Muscle layer of colon (tissue), 2 donors: ENCODE measurements around the gene MGMT.

Experiments used
- H3K27ac ChIP-seq: one replicate; pipeline ENCODE4 v1.7.0; 2013; ENCODE audit warnings: low read depth, mild to moderate bottlenecking, low read length, moderate library complexity
- H3K27me3 ChIP-seq, 2 donors: one replicate each; pipeline ENCODE4 v1.7.0; 2013; ENCODE audit warnings: low read length in 2 of 2, mild to moderate bottlenecking in 2 of 2; ENCODE audit not compliant: insufficient read depth in 2 of 2, control insufficient read depth in 1 of 2
- H3K36me3 ChIP-seq: one replicate; pipeline ENCODE4 v1.7.0; 2013; ENCODE audit warnings: mild to moderate bottlenecking, low read length; ENCODE audit not compliant: insufficient read depth
- H3K4me1 ChIP-seq: one replicate; pipeline ENCODE4 v1.7.0; 2013; ENCODE audit warnings: mild to moderate bottlenecking, low read length; ENCODE audit not compliant: insufficient read depth
- H3K4me3 ChIP-seq, 2 donors: one replicate each; pipeline ENCODE4 v1.7.0; 2013; ENCODE audit warnings: low read length in 2 of 2, low read depth in 1 of 2, mild to moderate bottlenecking in 1 of 2, moderate library complexity in 1 of 2
- H3K9ac ChIP-seq: one replicate; pipeline ENCODE4 v1.7.0; 2013; ENCODE audit warnings: low read length
- H3K9me3 ChIP-seq: one replicate; pipeline ENCODE4 v1.7.0; 2013; ENCODE audit warnings: mild to moderate bottlenecking, low read length
- donor health status: abdominal sarcoma.
- donor health status: Adenocarcinoma of cecum.

The MGMT gene

GRCh38 chr10:129495698-129496097 is 28.7 kb downstream of the MGMT start:
- no peak overlapping the region for H3K4me3 ChIP-seq
- H3K9me3 ChIP-seq, result peaks cover 4% of the 10 kb centered on the region
- H3K27me3 ChIP-seq, result no peaks in the 10 kb centered on the region
- no peaks in the 10 kb centered on the region for H3K4me1 ChIP-seq
- no peak overlapping the region for H3K27ac ChIP-seq
- no peaks in the 10 kb centered on the region for H3K36me3 ChIP-seq
- H3K9ac ChIP-seq, result no peak overlapping the region

DNA sequence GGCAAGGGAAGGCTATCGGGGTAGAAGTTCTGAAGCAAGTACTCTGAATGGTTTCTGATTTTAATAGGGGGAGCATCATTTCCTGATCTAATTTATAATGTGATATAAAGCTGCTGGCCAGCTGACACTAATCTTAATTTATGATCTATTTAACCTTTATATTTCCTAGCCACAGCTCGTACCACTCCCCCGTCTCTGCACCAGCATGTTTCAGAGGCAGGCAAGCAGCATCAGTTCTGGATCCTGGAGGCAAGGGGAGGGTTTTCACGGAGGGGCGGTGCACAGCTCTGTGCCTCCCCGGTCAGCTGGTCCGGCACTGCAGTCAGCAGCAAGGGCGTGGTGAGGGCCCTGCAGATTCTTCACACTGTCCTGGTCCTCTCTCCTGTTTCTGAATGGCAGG is 30.0 kb downstream of the MGMT start:
- Histone ChIP-seq H3K36me3 (no peaks in the 10 kb centered on the region), H3K27me3 (no peaks in the 10 kb centered on the region), H3K4me1 (no peaks in the 10 kb centered on the region), H3K4me3 (no peak overlapping the region), H3K9me3 (peaks cover 3% of the 10 kb centered on the region), H3K9ac (no peak overlapping the region), H3K27ac (no peak overlapping the region)

DNA sequence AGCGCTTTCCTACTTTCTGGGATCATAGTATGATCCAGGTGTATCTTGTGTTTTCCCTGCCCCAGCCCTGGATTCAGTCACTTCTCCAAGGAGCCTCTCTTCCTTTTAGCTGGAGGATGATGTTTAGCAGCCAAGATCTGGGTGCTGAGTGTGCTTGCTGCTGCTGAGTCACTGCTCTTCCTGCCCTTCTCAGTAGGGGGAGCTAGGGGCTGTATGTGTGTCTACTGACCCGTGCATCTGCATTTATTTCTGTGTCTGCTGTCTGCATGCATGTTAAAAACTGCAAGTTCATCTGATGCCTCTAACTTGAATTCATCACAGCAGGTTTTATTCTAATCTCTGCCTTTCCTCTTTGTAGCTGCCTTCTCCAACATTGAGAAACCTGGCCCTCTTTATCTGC is 31.6 kb downstream of the MGMT start:
- H3K4me3 ChIP-seq, result no peak overlapping the region
- H3K9ac ChIP-seq, result no peak overlapping the region
- H3K36me3 ChIP-seq, result no peaks in the 10 kb centered on the region

GRCh38 chr10:129500617-129501339 is 33.7 kb downstream of the MGMT start:
- Histone ChIP-seq H3K4me3 (no peak overlapping the region), H3K36me3 (no peaks in the 10 kb centered on the region), H3K27ac (no peak overlapping the region), H3K9ac (no peak overlapping the region), H3K9me3 (no peaks in the 10 kb centered on the region), H3K27me3 (no peaks in the 10 kb centered on the region), H3K4me1 (no peaks in the 10 kb centered on the region)

More for the DNA sequence above, 31.6 kb downstream of the MGMT start:
- Histone ChIP-seq H3K9me3 (no peaks in the 10 kb centered on the region), H3K27ac (no peak overlapping the region), H3K4me1 (no peaks in the 10 kb centered on the region), H3K27me3 (no peaks in the 10 kb centered on the region)

GRCh38 chr10:129501652-129502436 is 34.8 kb downstream of the MGMT start:
- Histone ChIP-seq H3K36me3 (no peaks in the 10 kb centered on the region), H3K27me3 (no peaks in the 10 kb centered on the region), H3K4me3 (no peak overlapping the region), H3K9ac (no peak overlapping the region), H3K27ac (no peak overlapping the region), H3K4me1 (peaks cover 1% of the 10 kb centered on the region), H3K9me3 (no peaks in the 10 kb centered on the region)

DNA sequence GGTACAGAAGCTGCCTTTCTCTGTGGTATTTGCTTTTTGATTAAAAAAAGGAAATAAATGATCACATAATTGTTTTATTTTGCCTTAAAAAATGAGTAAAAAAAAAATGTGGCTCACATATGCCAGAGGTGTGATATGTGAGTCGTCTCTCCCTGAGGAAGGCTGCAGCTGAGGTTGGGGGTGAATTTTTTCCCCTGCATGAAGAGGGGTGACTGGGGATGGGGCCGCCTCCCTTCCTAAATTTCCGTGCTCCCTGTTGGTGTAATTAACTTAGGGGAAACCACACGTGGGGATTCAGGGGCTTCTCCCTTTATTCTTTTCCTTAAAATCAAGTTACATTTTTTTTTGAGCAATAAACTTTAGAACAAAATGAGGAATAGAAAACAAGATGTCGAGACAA is 35.4 kb downstream of the MGMT start:
- Histone ChIP-seq H3K9ac (no peak overlapping the region), H3K27ac (no peak overlapping the region), H3K4me1 (peaks cover 7% of the 10 kb centered on the region), H3K27me3 (no peaks in the 10 kb centered on the region), H3K4me3 (no peak overlapping the region), H3K9me3 (no peaks in the 10 kb centered on the region), H3K36me3 (no peaks in the 10 kb centered on the region)

DNA sequence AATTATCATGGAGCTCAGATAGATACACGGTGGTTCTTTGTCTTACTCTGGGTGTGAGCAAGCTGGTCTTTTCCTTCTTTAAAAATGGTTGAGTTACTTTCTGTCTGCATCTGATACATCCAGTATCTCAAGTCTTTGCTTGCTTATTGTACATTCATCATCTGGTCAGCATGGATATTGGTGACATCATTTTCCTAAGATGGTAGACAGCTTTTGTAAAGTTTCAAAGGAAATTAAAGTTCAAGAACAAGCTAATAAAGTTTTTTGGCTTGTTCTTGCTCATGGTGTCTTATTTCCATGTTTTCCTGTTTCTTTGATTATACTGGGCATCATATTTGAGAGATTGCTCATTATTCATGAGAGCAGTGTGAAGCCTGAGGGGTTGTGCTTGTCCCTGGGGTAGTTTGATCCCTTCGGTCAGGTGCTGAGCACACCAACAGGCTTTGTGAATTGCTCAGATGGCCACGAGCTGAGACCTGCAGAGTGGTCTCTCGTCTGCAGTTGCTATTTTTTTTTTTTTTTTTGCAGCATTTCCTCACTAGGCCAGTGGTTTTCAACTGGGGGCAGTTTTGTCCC is 38.5 kb downstream of the MGMT start:
- Histone ChIP-seq H3K9me3 (no peaks in the 10 kb centered on the region), H3K9ac (no peak overlapping the region), H3K27me3 (no peaks in the 10 kb centered on the region), H3K4me3 (no peak overlapping the region), H3K4me1 (peaks cover 14% of the 10 kb centered on the region), H3K27ac (no peak overlapping the region), H3K36me3 (no peaks in the 10 kb centered on the region)

DNA sequence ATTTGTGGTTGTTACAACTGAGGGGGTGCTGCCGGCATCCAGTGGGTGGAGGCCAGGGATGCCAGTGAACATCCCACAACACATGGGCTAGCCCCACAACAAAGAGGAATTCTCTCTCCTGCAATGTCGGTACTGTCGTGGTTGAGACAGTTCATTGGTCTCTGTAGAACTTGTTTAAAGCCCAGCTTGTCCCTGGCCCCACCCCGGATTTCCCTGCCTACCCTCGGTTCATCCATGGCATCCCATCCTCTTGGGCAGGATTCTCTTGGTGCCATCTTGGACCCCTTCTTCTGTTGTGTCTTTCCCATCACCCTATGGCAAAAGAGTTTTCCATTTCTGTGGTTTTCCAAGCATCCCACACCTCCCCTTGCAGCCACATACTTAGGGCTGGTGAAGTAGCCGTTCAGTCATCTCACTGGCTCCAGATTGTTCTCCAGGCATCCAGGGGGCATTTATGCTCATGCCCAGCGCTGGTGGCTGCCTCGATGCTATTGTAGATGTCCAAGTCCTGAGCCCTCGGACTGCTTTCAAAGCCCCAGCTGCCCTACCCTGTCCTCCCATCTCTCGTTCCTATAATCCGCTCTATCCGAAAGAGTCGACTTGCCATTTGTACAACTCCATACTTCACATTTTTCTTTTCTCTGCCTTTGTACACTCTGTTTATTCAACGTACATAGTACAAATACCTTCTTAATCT is 39.2 kb downstream of the MGMT start:
- H3K36me3 ChIP-seq, result no peaks in the 10 kb centered on the region
- H3K9ac ChIP-seq, result no peak overlapping the region
- no peak overlapping the region for H3K4me3 ChIP-seq
- no peaks in the 10 kb centered on the region for H3K9me3 ChIP-seq
- no peak overlapping the region for H3K27ac ChIP-seq
- no peaks in the 10 kb centered on the region for H3K27me3 ChIP-seq
- peaks cover 14% of the 10 kb centered on the region for H3K4me1 ChIP-seq

DNA sequence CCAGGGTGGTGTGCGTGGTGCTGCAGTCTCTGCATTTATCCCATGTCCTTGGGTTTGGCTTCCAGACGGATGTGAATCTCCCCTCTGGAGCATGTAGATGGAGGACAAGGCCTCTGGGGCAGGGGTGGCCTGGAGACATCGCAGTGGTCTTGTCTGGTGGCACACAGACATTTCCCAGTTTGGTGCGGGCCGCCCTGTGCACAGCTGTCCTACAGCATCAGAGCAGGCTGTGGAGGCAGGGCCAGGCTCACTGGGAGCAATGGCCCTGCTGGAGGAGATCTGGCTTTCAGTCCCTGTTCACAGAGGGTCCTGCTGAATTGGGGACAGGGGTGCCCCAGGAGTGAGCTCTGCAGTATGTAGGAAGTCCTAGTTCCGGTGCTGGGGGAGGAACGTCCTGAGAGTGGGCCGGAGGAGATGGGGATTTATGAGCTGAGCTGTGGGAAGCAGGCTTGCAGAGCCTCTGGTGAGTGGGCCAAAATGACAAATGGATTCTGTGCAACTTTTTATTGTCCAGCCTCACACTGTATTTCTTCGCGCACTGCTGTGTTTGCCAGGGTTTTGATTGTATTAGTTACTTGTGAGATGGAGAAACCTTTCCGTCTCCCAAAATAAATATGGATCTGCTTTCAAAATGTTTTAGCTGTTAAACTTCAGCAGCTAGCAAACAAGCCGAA is 40.3 kb downstream of the MGMT start:
- Histone ChIP-seq H3K27me3 (no peaks in the 10 kb centered on the region), H3K4me1 (peaks cover 14% of the 10 kb centered on the region), H3K27ac (no peak overlapping the region), H3K36me3 (no peaks in the 10 kb centered on the region), H3K9ac (no peak overlapping the region), H3K4me3 (no peak overlapping the region), H3K9me3 (no peaks in the 10 kb centered on the region)

- no peaks in the 10 kb centered on the region for H3K27me3 ChIP-seq
- H3K27ac ChIP-seq, result no peak overlapping the region
- H3K9me3 ChIP-seq, result no peaks in the 10 kb centered on the region
- peaks cover 14% of the 10 kb centered on the region for H3K4me1 ChIP-seq
- H3K36me3 ChIP-seq, result no peaks in the 10 kb centered on the region
- no peak overlapping the region for H3K4me3 ChIP-seq
- H3K9ac ChIP-seq, result no peak overlapping the region
These were observed 42.1 kb downstream of the MGMT start for GRCh38 chr10:129509155-129509554.

DNA sequence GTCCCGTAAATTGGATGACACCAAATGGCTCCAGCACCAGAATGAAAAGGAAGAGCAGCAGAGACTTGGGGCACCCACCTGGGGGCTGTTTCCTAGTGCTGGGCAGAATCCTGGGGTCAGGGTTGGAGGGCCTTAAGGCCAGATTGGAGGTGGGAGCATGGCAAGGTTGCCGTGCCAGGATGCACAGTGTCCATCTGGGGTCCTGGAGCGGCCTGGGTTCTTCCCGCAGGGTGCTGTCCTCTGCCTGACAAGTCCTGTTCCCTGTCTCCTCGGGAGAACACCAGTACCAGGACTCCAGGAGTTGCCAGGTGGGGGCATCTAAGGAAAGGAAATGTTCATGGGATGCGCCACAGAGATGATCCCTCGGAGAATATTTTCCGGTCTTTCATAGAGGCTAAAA is 42.8 kb downstream of the MGMT start:
- Histone ChIP-seq H3K4me1 (peaks cover 14% of the 10 kb centered on the region), H3K9ac (no peak overlapping the region), H3K36me3 (no peaks in the 10 kb centered on the region), H3K27ac (no peak overlapping the region), H3K4me3 (no peak overlapping the region), H3K27me3 (no peaks in the 10 kb centered on the region), H3K9me3 (no peaks in the 10 kb centered on the region)
